HG03575 (cell line): ENCODE data around the gene C1orf87.

ENCODE experiments used
- ATAC-seq: cut with Tn5 transposase; IDR thresholded peaks from one replicate; pipeline ENCODE4 v1.9.1; 2021; ENCODE audit not compliant: unreplicated experiment, insufficient number of reproducible peaks, low FRiP score; ENCODE audit errors: extremely low read depth

The C1orf87 gene

GRCh38 chr1:60073605-60074278, at the start of gene C1orf87:
C1orf87 (minus strand) TSS chr1:60073770; CDS start chr1:60072643, 1,127 bp downstream.
- no peak for ATAC-seq

- no peak for ATAC-seq
Measured at GRCh38 chr1:60118085-60118484, 44.5 kb upstream of the C1orf87 start.

- ATAC-seq, result no peak
Measured at GRCh38 chr1:60114745-60115318, 41.3 kb upstream of the C1orf87 start.

- ATAC-seq, result no peak
Measured at GRCh38 chr1:60113596-60113995, 40.0 kb upstream of the C1orf87 start.

GRCh38 chr1:60113028-60113427, 39.5 kb upstream of the C1orf87 start:
- no peak for ATAC-seq

GRCh38 chr1:60111716-60112115, 38.1 kb upstream of the C1orf87 start:
- ATAC-seq, result no peak

GRCh38 chr1:60111118-60111517, 37.5 kb upstream of the C1orf87 start:
- ATAC-seq, result no peak

- ATAC-seq, result no peak
Measured at GRCh38 chr1:60108196-60108595, 34.6 kb upstream of the C1orf87 start.

- no peak for ATAC-seq
Measured at GRCh38 chr1:60103186-60103585, 29.6 kb upstream of the C1orf87 start.

- ATAC-seq, result no peak
Measured at GRCh38 chr1:60102267-60103061, 28.9 kb upstream of the C1orf87 start.

GRCh38 chr1:60101516-60101915, 27.9 kb upstream of the C1orf87 start:
- ATAC-seq, result no peak

- no peak for ATAC-seq
Measured at GRCh38 chr1:60091195-60091715, 17.7 kb upstream of the C1orf87 start.

GRCh38 chr1:60090655-60091054, 17.1 kb upstream of the C1orf87 start:
- no peak for ATAC-seq

GRCh38 chr1:60088620-60089155, 15.1 kb upstream of the C1orf87 start:
- ATAC-seq, result no peak

GRCh38 chr1:60087681-60088080, 14.1 kb upstream of the C1orf87 start:
- no peak for ATAC-seq

- ATAC-seq, result no peak
Measured at GRCh38 chr1:60078182-60078581, 4.6 kb upstream of the C1orf87 start.

GRCh38 chr1:60071296-60071695, 2.3 kb downstream of the C1orf87 start:
- ATAC-seq, result no peak

GRCh38 chr1:60069691-60070090, 3.9 kb downstream of the C1orf87 start:
- ATAC-seq, result no peak

- ATAC-seq, result no peak
Measured at GRCh38 chr1:60068393-60069045, 5.1 kb downstream of the C1orf87 start.
